ENCODE measurements around the gene TCHH.
"Not testable (repeated sequence)": the region's sequence is repeated elsewhere in the genome, so short reads cannot be mapped to it uniquely, and the experiment has no call there.

GRCh38 chr1:152144674-152145183, 29.5 kb upstream of the TCHH start:
- not testable (repeated sequence) for TF ChIP-seq ZSCAN4 (tag by site-specific recombination; IDR thresholded peaks at IDR 0.05); CTCF (tag by site-specific recombination; IDR thresholded peaks at IDR 0.05); HOXA7 (CRISPR knock-in tag; IDR thresholded peaks at IDR 0.05; ENCODE audit: borderline replicate concordance); ZNF513 (tag by site-specific recombination; IDR thresholded peaks at IDR 0.05); ZNF658 (tag by site-specific recombination; IDR thresholded peaks at IDR 0.05); ZBTB7A (tag by site-specific recombination; IDR thresholded peaks at IDR 0.05; ENCODE audit: low read depth); ZNF146 (tag by site-specific recombination; IDR thresholded peaks at IDR 0.05); IKZF3 (tag by site-specific recombination; IDR thresholded peaks at IDR 0.05); ZNF530 (tag by site-specific recombination; IDR thresholded peaks at IDR 0.05; ENCODE audit: low read depth); GLI4 (tag by site-specific recombination; IDR thresholded peaks at IDR 0.05)
- TF ChIP-seq, protein P1, sequence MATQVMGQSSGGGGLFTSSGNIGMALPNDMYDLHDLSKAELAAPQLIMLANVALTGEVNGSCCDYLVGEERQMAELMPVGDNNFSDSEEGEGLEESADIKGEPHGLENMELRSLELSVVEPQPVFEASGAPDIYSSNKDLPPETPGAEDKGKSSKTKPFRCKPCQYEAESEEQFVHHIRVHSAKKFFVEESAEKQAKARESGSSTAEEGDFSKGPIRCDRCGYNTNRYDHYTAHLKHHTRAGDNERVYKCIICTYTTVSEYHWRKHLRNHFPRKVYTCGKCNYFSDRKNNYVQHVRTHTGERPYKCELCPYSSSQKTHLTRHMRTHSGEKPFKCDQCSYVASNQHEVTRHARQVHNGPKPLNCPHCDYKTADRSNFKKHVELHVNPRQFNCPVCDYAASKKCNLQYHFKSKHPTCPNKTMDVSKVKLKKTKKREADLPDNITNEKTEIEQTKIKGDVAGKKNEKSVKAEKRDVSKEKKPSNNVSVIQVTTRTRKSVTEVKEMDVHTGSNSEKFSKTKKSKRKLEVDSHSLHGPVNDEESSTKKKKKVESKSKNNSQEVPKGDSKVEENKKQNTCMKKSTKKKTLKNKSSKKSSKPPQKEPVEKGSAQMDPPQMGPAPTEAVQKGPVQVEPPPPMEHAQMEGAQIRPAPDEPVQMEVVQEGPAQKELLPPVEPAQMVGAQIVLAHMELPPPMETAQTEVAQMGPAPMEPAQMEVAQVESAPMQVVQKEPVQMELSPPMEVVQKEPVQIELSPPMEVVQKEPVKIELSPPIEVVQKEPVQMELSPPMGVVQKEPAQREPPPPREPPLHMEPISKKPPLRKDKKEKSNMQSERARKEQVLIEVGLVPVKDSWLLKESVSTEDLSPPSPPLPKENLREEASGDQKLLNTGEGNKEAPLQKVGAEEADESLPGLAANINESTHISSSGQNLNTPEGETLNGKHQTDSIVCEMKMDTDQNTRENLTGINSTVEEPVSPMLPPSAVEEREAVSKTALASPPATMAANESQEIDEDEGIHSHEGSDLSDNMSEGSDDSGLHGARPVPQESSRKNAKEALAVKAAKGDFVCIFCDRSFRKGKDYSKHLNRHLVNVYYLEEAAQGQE (tag by site-specific recombination; IDR thresholded peaks at IDR 0.05), result not testable (repeated sequence)
- TF ChIP-seq, protein P2, sequence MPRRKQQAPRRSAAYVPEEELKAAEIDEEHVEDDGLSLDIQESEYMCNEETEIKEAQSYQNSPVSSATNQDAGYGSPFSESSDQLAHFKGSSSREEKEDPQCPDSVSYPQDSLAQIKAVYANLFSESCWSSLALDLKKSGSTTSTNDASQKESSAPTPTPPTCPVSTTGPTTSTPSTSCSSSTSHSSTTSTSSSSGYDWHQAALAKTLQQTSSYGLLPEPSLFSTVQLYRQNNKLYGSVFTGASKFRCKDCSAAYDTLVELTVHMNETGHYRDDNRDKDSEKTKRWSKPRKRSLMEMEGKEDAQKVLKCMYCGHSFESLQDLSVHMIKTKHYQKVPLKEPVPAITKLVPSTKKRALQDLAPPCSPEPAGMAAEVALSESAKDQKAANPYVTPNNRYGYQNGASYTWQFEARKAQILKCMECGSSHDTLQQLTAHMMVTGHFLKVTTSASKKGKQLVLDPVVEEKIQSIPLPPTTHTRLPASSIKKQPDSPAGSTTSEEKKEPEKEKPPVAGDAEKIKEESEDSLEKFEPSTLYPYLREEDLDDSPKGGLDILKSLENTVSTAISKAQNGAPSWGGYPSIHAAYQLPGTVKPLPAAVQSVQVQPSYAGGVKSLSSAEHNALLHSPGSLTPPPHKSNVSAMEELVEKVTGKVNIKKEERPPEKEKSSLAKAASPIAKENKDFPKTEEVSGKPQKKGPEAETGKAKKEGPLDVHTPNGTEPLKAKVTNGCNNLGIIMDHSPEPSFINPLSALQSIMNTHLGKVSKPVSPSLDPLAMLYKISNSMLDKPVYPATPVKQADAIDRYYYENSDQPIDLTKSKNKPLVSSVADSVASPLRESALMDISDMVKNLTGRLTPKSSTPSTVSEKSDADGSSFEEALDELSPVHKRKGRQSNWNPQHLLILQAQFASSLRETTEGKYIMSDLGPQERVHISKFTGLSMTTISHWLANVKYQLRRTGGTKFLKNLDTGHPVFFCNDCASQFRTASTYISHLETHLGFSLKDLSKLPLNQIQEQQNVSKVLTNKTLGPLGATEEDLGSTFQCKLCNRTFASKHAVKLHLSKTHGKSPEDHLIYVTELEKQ (tag by site-specific recombination; IDR thresholded peaks at IDR 0.05; ENCODE audit: borderline replicate concordance), result not testable (repeated sequence)
- TF ChIP-seq, protein P3, sequence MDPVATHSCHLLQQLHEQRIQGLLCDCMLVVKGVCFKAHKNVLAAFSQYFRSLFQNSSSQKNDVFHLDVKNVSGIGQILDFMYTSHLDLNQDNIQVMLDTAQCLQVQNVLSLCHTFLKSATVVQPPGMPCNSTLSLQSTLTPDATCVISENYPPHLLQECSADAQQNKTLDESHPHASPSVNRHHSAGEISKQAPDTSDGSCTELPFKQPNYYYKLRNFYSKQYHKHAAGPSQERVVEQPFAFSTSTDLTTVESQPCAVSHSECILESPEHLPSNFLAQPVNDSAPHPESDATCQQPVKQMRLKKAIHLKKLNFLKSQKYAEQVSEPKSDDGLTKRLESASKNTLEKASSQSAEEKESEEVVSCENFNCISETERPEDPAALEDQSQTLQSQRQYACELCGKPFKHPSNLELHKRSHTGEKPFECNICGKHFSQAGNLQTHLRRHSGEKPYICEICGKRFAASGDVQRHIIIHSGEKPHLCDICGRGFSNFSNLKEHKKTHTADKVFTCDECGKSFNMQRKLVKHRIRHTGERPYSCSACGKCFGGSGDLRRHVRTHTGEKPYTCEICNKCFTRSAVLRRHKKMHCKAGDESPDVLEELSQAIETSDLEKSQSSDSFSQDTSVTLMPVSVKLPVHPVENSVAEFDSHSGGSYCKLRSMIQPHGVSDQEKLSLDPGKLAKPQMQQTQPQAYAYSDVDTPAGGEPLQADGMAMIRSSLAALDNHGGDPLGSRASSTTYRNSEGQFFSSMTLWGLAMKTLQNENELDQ (tag by site-specific recombination; IDR thresholded peaks at IDR 0.05; ENCODE audit: low read depth), result not testable (repeated sequence)
